Measurements from ENCODE around the gene NOD1. TPM values are rescaled to one million over a fixed set of nuclear protein-coding genes. Genes with fewer than 3 reads are reported as not detected.
"Not testable (repeated sequence)": the region's sequence is repeated elsewhere in the genome, so short reads cannot be mapped to it uniquely, and the experiment has no call there.

NOD1 gene
- total RNA-seq (10 to 100 TPM in 2 of 4 donors, 1 to 10 TPM in 2; 5.9 to 17.5 (median 9.3) TPM), polyA plus RNA-seq (10 to 100 TPM in 1 of 3 donors, 1 to 10 TPM in 2; 3.0 to 14.1 (median 3.0) TPM)

GRCh38 chr7:30478349-30479201 is at the start of gene NOD1:
Gene NOD1, minus strand, starts transcription at chr7:30478784. Its CDS starts 21,863 bp downstream, at chr7:30456921.
- Histone ChIP-seq H3K36me3 (no peaks in the 10 kb centered on the region), H3K9me3 (no peaks in the 10 kb centered on the region), H3K4me1 (peaks cover 0 to 44% (median 32%) of the 10 kb centered on the region in 4 donors), H3K4me3 (peak within 1 kb of the TSS; percentile 63 to 79 (median 70)), H3K27me3 (no peaks in the 10 kb centered on the region), H3K27ac (peak within 1 kb of the TSS; percentile 88 to 99 (median 90))
- DNase-seq: peak; percentile 86
- TF ChIP-seq POLR2AphosphoS5 (IDR thresholded peaks at IDR 0.05): peak; percentile 30 to 80 (median 62)
- TF ChIP-seq POLR2A (IDR thresholded peaks at IDR 0.05): peak; percentile 31 to 44
- TF ChIP-seq CTCF (IDR thresholded peaks at IDR 0.05): no peak
- peak in 1 of 4 donors; percentile 4 for TF ChIP-seq EP300 (IDR thresholded peaks at IDR 0.05)
- intact Hi-C loops (cut with DNase I): loop anchor here (2.0 to 10.0 kb wide), 2 partner anchors 26 to 116 kb away; partner anchors contain the start of genes GARS1 and GGCT
- WGBS, 2 donors: 0 to 1% methylated on average over 77 of the region's 77 CpGs

- H3K4me1 ChIP-seq; H3K4me3 ChIP-seq; H3K9me3 ChIP-seq; H3K27me3 ChIP-seq; H3K27ac ChIP-seq; DNase-seq; H3K36me3 ChIP-seq; intact Hi-C loops (cut with DNase I): not testable (repeated sequence)
- WGBS, 2 donors: 52 to 88% methylated on average over 1 of the region's 1 CpG
These were observed 48.7 kb upstream of the NOD1 start for GRCh38 chr7:30527297-30527696.

- DNase-seq: no peak
- Histone ChIP-seq H3K4me1 (no peaks in the 10 kb centered on the region), H3K4me3 (no peak overlapping the region), H3K36me3 (no peaks in the 10 kb centered on the region), H3K27me3 (no peaks in the 10 kb centered on the region), H3K9me3 (no peaks in the 10 kb centered on the region), H3K27ac (no peak overlapping the region)
- intact Hi-C loops (cut with DNase I): no loop called here
- TF ChIP-seq POLR2AphosphoS5 (IDR thresholded peaks at IDR 0.05) (no peak), EP300 (IDR thresholded peaks at IDR 0.05) (no peak), POLR2A (IDR thresholded peaks at IDR 0.05) (no peak), CTCF (IDR thresholded peaks at IDR 0.05) (no peak)
- WGBS, 2 donors: 94 to 96% methylated on average over 4 of the region's 4 CpGs
These were observed 47.6 kb upstream of the NOD1 start for GRCh38 chr7:30526163-30526562.

- 85 to 93% methylated on average over 5 of the region's 5 CpGs for WGBS, 2 donors
- H3K36me3 ChIP-seq: no peaks in the 10 kb centered on the region
- H3K4me3 ChIP-seq: no peak overlapping the region
- TF ChIP-seq POLR2AphosphoS5 (IDR thresholded peaks at IDR 0.05) (no peak), CTCF (IDR thresholded peaks at IDR 0.05) (no peak), POLR2A (IDR thresholded peaks at IDR 0.05) (no peak), EP300 (IDR thresholded peaks at IDR 0.05) (no peak)
- intact Hi-C loops (cut with DNase I): no loop called here
- H3K9me3 ChIP-seq: no peaks in the 10 kb centered on the region
- H3K4me1 ChIP-seq: no peaks in the 10 kb centered on the region
- no peaks in the 10 kb centered on the region for H3K27me3 ChIP-seq
- no peak for DNase-seq
- no peak overlapping the region for H3K27ac ChIP-seq
These were observed 46.8 kb upstream of the NOD1 start for GRCh38 chr7:30525429-30525828.

- Histone ChIP-seq H3K4me3 (no peak overlapping the region), H3K27me3 (no peaks in the 10 kb centered on the region), H3K36me3 (no peaks in the 10 kb centered on the region), H3K4me1 (no peaks in the 10 kb centered on the region), H3K9me3 (no peaks in the 10 kb centered on the region), H3K27ac (no peak overlapping the region)
- intact Hi-C loops (cut with DNase I): no loop called here
- no peak for DNase-seq
- TF ChIP-seq EP300 (IDR thresholded peaks at IDR 0.05) (no peak), CTCF (IDR thresholded peaks at IDR 0.05) (no peak), POLR2A (IDR thresholded peaks at IDR 0.05) (no peak), POLR2AphosphoS5 (IDR thresholded peaks at IDR 0.05) (no peak)
- 15 to 57% methylated on average over 2 of the region's 2 CpGs for WGBS, 2 donors
These were observed 46.0 kb upstream of the NOD1 start for GRCh38 chr7:30524545-30524944.

Measured in sigmoid colon (tissue), 7 donors.